Neural progenitor cell (in vitro differentiated cells): ENCODE measurements around the gene TMEM14A.

Experiments used
- EZH2 ChIP-seq: fragments of 200-600 bp; sonication (generic); IDR thresholded peaks from 2 replicates; pipeline ENCODE4 v1.6.1; 2017; ENCODE audit warnings: antibody characterized with exemption, mild to moderate bottlenecking, moderate library complexity
- TF ChIP-seq, protein P1 (sequence below): fragments of 200-600 bp; sonication (generic); IDR thresholded peaks from 2 replicates; pipeline ENCODE4 v1.5.1; 2017; ENCODE audit warnings: antibody characterized with exemption, mild to moderate bottlenecking

- TF ChIP-seq EZH2: no peak
- TF ChIP-seq, protein P1, sequence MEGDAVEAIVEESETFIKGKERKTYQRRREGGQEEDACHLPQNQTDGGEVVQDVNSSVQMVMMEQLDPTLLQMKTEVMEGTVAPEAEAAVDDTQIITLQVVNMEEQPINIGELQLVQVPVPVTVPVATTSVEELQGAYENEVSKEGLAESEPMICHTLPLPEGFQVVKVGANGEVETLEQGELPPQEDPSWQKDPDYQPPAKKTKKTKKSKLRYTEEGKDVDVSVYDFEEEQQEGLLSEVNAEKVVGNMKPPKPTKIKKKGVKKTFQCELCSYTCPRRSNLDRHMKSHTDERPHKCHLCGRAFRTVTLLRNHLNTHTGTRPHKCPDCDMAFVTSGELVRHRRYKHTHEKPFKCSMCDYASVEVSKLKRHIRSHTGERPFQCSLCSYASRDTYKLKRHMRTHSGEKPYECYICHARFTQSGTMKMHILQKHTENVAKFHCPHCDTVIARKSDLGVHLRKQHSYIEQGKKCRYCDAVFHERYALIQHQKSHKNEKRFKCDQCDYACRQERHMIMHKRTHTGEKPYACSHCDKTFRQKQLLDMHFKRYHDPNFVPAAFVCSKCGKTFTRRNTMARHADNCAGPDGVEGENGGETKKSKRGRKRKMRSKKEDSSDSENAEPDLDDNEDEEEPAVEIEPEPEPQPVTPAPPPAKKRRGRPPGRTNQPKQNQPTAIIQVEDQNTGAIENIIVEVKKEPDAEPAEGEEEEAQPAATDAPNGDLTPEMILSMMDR: no peak
These were observed 64.2 kb downstream of the TMEM14A start for GRCh38 chr6:52735071-52735470.
